Naive B cell (primary cell): ENCODE data around the gene HPCAL1. TPM values are rescaled to one million over a fixed set of nuclear protein-coding genes. Genes with fewer than 3 reads are reported as not detected.
"Not testable (repeated sequence)": the region's sequence is repeated elsewhere in the genome, so short reads cannot be mapped to it uniquely, and the experiment has no call there.

Experiments used
- ATAC-seq, 2 donors: fragments of 150-1000 bp; cut with Tn5 transposase; 2 replicates each; pipeline ENCODE4 v1.10.0; 2021; ENCODE audit warnings: low read depth in 2 of 2, mild to moderate bottlenecking in 2 of 2, moderate library complexity in 2 of 2
- DNase-seq: peaks from one replicate; pipeline ENCODE4 v3.0.0; 2022
- H3K27ac Mint-ChIP-seq, 6 donors: one replicate each; pipeline ENCODE4 v1.8.0; 2020 to 2022; ENCODE audit warnings: mild to moderate bottlenecking in 6 of 6, mixed read lengths in 6 of 6, moderate library complexity in 5 of 6, inconsistent platforms in 2 of 6
- H3K27me3 Mint-ChIP-seq, 3 donors: one replicate each; pipeline ENCODE4 v1.8.0; 2021 to 2022; ENCODE audit warnings: mixed read lengths in 3 of 3, mild to moderate bottlenecking in 1 of 3
- H3K36me3 Mint-ChIP-seq, 2 donors: one replicate each; pipeline ENCODE4 v1.8.0; 2020 to 2022; ENCODE audit warnings: mixed read lengths in 2 of 2, inconsistent platforms in 1 of 2, mild to moderate bottlenecking in 1 of 2
- H3K4me1 Mint-ChIP-seq, 3 donors: one replicate each; pipeline ENCODE4 v1.8.0; 2020 to 2022; ENCODE audit warnings: mixed read lengths in 3 of 3, inconsistent platforms in 1 of 3, mild to moderate bottlenecking in 1 of 3, moderate library complexity in 1 of 3
- H3K4me3 Mint-ChIP-seq, 8 donors: one replicate each; pipeline ENCODE4 v1.8.0; 2020 to 2022; ENCODE audit warnings: mild to moderate bottlenecking in 8 of 8, mixed read lengths in 8 of 8, moderate library complexity in 8 of 8, inconsistent platforms in 2 of 8
- H3K9me3 Mint-ChIP-seq, 7 donors: one replicate each; pipeline ENCODE4 v1.8.0; 2020 to 2022; ENCODE audit warnings: mixed read lengths in 7 of 7, mild to moderate bottlenecking in 5 of 7, inconsistent platforms in 2 of 7, moderate library complexity in 1 of 7
- polyA plus RNA-seq, 6 donors: library from polyadenylated mRNA; unstranded; fragments of 300-500 nt; fragmentation: Illumina TruSeq; gene quantifications; one replicate each; pipeline ENCODE4 v1.2.3, GENCODE V29; 2021; ENCODE audit warnings: low read depth in 6 of 6

Gene HPCAL1
- polyA plus RNA-seq, 6 donors from 2014 or later = 49.1 to 92.1 (median 66.7) TPM

- H3K4me3 Mint-ChIP-seq = peak overlapping the region; percentile 81 to 93 (median 88)
- H3K27ac Mint-ChIP-seq = peak overlapping the region; percentile 3 to 97 (median 83)
- no peaks in the 10 kb centered on the region for H3K9me3 Mint-ChIP-seq
- H3K36me3 Mint-ChIP-seq = peaks cover 20 to 22% of the 10 kb centered on the region in 2 donors
- peak; percentile 26 to 34 for ATAC-seq
- no peaks in the 10 kb centered on the region for H3K27me3 Mint-ChIP-seq
- DNase-seq = peak; percentile 77
- peaks cover 17 to 63% (median 39%) of the 10 kb centered on the region in 3 donors for H3K4me1 Mint-ChIP-seq
Observed at GRCh38 chr2:10447300-10447894, 144.7 kb downstream of the HPCAL1 start.

GRCh38 chr2:10447895-10448575 is 145.3 kb downstream of the HPCAL1 start, which contains the start of gene ODC1:
ODC1 (minus strand) TSS chr2:10448327; CDS start chr2:10445032, 3,295 bp downstream.
- Mint-ChIP-seq H3K4me1 (peaks cover 17 to 62% (median 36%) of the 10 kb centered on the region in 3 donors), H3K27ac (peak within 1 kb of the TSS; percentile 88 to 97 (median 92)), H3K4me3 (peak within 1 kb of the TSS; percentile 84 to 93 (median 88)), H3K9me3 (no peaks in the 10 kb centered on the region), H3K27me3 (no peaks in the 10 kb centered on the region), H3K36me3 (peaks cover 19 to 20% of the 10 kb centered on the region in 2 donors)
- peak; percentile 75 for ATAC-seq
- peak; percentile 99 for DNase-seq

- Mint-ChIP-seq H3K4me1 (peaks cover 17 to 55% (median 28%) of the 10 kb centered on the region in 3 donors), H3K27me3 (no peaks in the 10 kb centered on the region), H3K4me3 (peak overlapping the region; percentile 74 to 92 (median 84)), H3K36me3 (peaks cover 11 to 13% of the 10 kb centered on the region in 2 donors), H3K9me3 (no peaks in the 10 kb centered on the region), H3K27ac (peak overlapping the region; percentile 60 to 97 (median 92))
- peak; percentile 94 for DNase-seq
- ATAC-seq = peak; percentile 55 to 58
Observed at GRCh38 chr2:10448576-10449485, 146.1 kb downstream of the HPCAL1 start.

- Mint-ChIP-seq H3K36me3 (peaks cover 5 to 6% of the 10 kb centered on the region in 2 donors), H3K4me3 (peak overlapping the region; percentile 35 to 92 (median 84)), H3K4me1 (peaks cover 13 to 49% (median 24%) of the 10 kb centered on the region in 3 donors), H3K9me3 (no peaks in the 10 kb centered on the region), H3K27me3 (no peaks in the 10 kb centered on the region), H3K27ac (peak overlapping the region; percentile 40 to 97 (median 92))
- ATAC-seq (no peak), DNase-seq (no peak)
Observed at GRCh38 chr2:10449486-10449831, 146.8 kb downstream of the HPCAL1 start.

- Mint-ChIP-seq H3K4me1 (peaks cover 8 to 43% (median 17%) of the 10 kb centered on the region in 3 donors), H3K27me3 (no peaks in the 10 kb centered on the region), H3K9me3 (no peaks in the 10 kb centered on the region), H3K27ac (peak overlapping the region in 4 of 6 donors; percentile 40 to 97 (median 69)), H3K36me3 (peaks cover 0 to under 1% of the 10 kb centered on the region in 2 donors), H3K4me3 (peak overlapping the region; percentile 38 to 92 (median 82))
- no peak for ATAC-seq
- DNase-seq = no peak
Observed at GRCh38 chr2:10449838-10450691, 147.4 kb downstream of the HPCAL1 start.

GRCh38 chr2:10451819-10452218 is 149.1 kb downstream of the HPCAL1 start:
- Mint-ChIP-seq H3K27ac (peak overlapping the region in 1 of 6 donors; percentile 66), H3K9me3 (no peaks in the 10 kb centered on the region), H3K27me3 (no peaks in the 10 kb centered on the region), H3K4me3 (peak overlapping the region in 1 of 8 donors; percentile 82), H3K36me3 (no peaks in the 10 kb centered on the region), H3K4me1 (peaks cover 8 to 26% (median 11%) of the 10 kb centered on the region in 3 donors)
- DNase-seq = no peak
- no peak for ATAC-seq

GRCh38 chr2:10452312-10452711 is 149.6 kb downstream of the HPCAL1 start:
- peak overlapping the region in 1 of 6 donors; percentile 88 for H3K27ac Mint-ChIP-seq
- H3K4me3 Mint-ChIP-seq = no peak overlapping the region
- H3K4me1 Mint-ChIP-seq = peaks cover 6 to 22% (median 8%) of the 10 kb centered on the region in 3 donors
- DNase-seq (no peak), ATAC-seq (no peak)
- H3K36me3 Mint-ChIP-seq = no peaks in the 10 kb centered on the region
- no peaks in the 10 kb centered on the region for H3K27me3 Mint-ChIP-seq
- H3K9me3 Mint-ChIP-seq = no peaks in the 10 kb centered on the region

GRCh38 chr2:10452956-10453904 is 150.5 kb downstream of the HPCAL1 start:
- H3K9me3 Mint-ChIP-seq = no peaks in the 10 kb centered on the region
- ATAC-seq (no peak), DNase-seq (no peak)
- peaks cover 4 to 20% (median 5%) of the 10 kb centered on the region in 3 donors for H3K4me1 Mint-ChIP-seq
- no peak overlapping the region for H3K4me3 Mint-ChIP-seq
- no peaks in the 10 kb centered on the region for H3K36me3 Mint-ChIP-seq
- H3K27me3 Mint-ChIP-seq = no peaks in the 10 kb centered on the region
- peak overlapping the region in 1 of 6 donors; percentile 16 for H3K27ac Mint-ChIP-seq

- H3K9me3 Mint-ChIP-seq = no peaks in the 10 kb centered on the region
- peaks cover 4 to 20% (median 5%) of the 10 kb centered on the region in 3 donors for H3K4me1 Mint-ChIP-seq
- ATAC-seq (no peak), DNase-seq (no peak)
- no peaks in the 10 kb centered on the region for H3K27me3 Mint-ChIP-seq
- no peaks in the 10 kb centered on the region for H3K36me3 Mint-ChIP-seq
- no peak overlapping the region for H3K4me3 Mint-ChIP-seq
- peak overlapping the region in 1 of 6 donors; percentile 24 for H3K27ac Mint-ChIP-seq
Observed at GRCh38 chr2:10453905-10454298, 151.2 kb downstream of the HPCAL1 start.

GRCh38 chr2:10454505-10454904 is 151.8 kb downstream of the HPCAL1 start:
- Mint-ChIP-seq H3K9me3 (no peaks in the 10 kb centered on the region), H3K36me3 (no peaks in the 10 kb centered on the region), H3K27ac (peak overlapping the region in 2 of 6 donors; percentile 24 to 52), H3K4me1 (peaks cover 0 to 15% (median 4%) of the 10 kb centered on the region in 3 donors), H3K27me3 (no peaks in the 10 kb centered on the region), H3K4me3 (no peak overlapping the region)
- DNase-seq (no peak), ATAC-seq (no peak)

GRCh38 chr2:10457195-10457594 is 154.5 kb downstream of the HPCAL1 start:
- H3K36me3 Mint-ChIP-seq, H3K9me3 Mint-ChIP-seq: not testable (repeated sequence)

More at GRCh38 chr2:10457195-10457594, 154.5 kb downstream of the HPCAL1 start:
- not testable (repeated sequence) for H3K4me3 Mint-ChIP-seq, ATAC-seq, H3K27ac Mint-ChIP-seq, H3K27me3 Mint-ChIP-seq, H3K4me1 Mint-ChIP-seq, DNase-seq
